Vagina (tissue), 2 donors: Measurements from ENCODE around the gene ERN1.

Experiments used
- POLR2A ChIP-seq, 2 donors: fragments of 450-650 bp; IDR thresholded peaks; one replicate each; pipeline ENCODE4 v1.6.1; 2017; ENCODE audit warnings: antibody characterized with exemption in 2 of 2, mild to moderate bottlenecking in 2 of 2, moderate library complexity in 2 of 2
- POLR2AphosphoS5 ChIP-seq, 2 donors: sonication (generic); formaldehyde crosslinking; IDR thresholded peaks; one replicate each; pipeline ENCODE4 v1.9.0; 2017; ENCODE audit warnings: antibody characterized with exemption in 2 of 2, mild to moderate bottlenecking in 2 of 2, low read depth in 1 of 2; ENCODE audit not compliant: insufficient read depth in 1 of 2
- TF ChIP-seq, protein P1 (sequence below), 3 experiments: fragments of 450-650 bp in 2 of 3; fragments of 200-600 bp in 1 of 3; sonication (generic) in 1 of 3; IDR thresholded peaks; one replicate each; pipeline ENCODE4 v1.5.1; 2017 to 2019; ENCODE audit warnings: antibody characterized with exemption in 3 of 3, mild to moderate bottlenecking in 2 of 3, moderate library complexity in 2 of 3

DNA sequence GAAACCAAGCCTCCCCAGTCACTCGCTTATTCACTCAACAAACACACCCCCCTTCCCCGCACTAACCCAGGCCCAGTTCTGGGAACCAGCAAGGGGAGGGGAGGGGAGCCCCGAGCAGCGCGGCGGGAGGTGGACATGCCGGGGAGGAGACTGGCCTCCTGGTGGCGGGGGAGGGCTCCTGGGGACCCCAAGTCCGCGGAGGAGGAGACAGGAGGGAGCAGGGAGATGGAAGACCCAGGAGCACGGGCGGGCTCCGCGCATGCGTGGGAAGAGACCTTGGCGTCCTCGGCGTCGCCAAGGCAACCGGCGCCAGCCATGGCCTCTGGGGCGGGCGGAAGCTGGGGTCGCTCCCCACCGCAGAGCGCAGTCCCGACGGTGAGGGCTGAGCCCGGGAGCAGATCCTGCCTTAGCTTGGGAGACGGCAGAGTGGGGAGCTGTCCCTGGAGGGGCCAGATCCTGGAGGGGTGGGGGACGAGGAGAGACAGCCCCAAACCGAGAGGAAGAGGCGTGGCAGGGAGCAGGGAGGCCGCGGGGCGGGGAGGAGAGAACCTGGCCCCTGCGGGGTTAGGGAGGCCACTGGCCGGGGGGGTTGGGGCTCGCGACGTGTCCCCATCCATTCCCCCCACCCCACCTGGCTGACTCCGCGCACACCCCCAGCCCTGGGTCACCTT is 131.8 kb downstream of the ERN1 start, which contains the start of gene PRR29:
- TF ChIP-seq, protein P1, sequence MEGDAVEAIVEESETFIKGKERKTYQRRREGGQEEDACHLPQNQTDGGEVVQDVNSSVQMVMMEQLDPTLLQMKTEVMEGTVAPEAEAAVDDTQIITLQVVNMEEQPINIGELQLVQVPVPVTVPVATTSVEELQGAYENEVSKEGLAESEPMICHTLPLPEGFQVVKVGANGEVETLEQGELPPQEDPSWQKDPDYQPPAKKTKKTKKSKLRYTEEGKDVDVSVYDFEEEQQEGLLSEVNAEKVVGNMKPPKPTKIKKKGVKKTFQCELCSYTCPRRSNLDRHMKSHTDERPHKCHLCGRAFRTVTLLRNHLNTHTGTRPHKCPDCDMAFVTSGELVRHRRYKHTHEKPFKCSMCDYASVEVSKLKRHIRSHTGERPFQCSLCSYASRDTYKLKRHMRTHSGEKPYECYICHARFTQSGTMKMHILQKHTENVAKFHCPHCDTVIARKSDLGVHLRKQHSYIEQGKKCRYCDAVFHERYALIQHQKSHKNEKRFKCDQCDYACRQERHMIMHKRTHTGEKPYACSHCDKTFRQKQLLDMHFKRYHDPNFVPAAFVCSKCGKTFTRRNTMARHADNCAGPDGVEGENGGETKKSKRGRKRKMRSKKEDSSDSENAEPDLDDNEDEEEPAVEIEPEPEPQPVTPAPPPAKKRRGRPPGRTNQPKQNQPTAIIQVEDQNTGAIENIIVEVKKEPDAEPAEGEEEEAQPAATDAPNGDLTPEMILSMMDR (IDR thresholded peaks at IDR 0.05), result no peak
- TF ChIP-seq POLR2AphosphoS5 (IDR thresholded peaks at IDR 0.05; ENCODE audit: insufficient read depth in 1 of 2, low read depth in 1 of 2) (no peak), POLR2A (IDR thresholded peaks at IDR 0.05) (no peak)
